D721Med (cell line): ENCODE measurements around the gene RNF144A.

Experiments
- DNase-seq: peaks from one replicate; pipeline ENCODE4 v3.0.0; 2011; ENCODE audit warnings: low spot score; ENCODE audit not compliant: insufficient read length
- FAIRE-seq: peaks from 2 replicates; lab custom pipeline; 2011; peaks lifted over from hg19 to GRCh38; lab: Jason Lieb, UNC
- TF ChIP-seq, protein P1 (sequence below): IDR thresholded peaks from 2 replicates; pipeline ENCODE4 v1.5.1; 2012; ENCODE audit warnings: mild to moderate bottlenecking, control low read depth; ENCODE audit not compliant: insufficient read depth; ENCODE audit errors: missing control alignments

RNF144A gene

DNA sequence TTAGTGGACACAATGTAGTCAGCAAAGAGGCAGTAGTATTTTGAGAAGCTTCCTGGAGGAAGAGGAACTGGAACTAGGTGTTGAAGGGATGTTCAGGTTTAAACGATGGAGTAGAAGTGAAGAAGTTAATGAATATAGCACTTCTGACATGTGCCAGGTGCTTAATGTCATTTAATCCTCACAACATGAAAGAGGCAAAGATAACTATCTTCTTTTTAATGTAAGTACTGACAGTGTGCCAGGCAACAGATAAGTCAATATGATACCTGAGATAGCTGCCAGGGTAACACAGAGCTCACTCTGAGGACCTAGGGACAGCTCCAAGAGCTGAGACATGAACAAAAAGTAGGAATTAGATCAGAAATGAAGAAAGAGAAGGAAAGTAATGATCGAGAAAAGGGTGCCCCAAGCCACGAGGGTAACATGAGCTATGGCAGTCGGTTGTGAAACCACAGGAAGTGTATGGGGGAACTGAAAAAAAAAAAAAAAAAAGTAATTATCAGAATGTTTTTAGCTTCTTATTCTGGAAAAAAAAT lies 140.7 kb downstream of the RNF144A start:
- no peak for DNase-seq
- TF ChIP-seq, protein P1, sequence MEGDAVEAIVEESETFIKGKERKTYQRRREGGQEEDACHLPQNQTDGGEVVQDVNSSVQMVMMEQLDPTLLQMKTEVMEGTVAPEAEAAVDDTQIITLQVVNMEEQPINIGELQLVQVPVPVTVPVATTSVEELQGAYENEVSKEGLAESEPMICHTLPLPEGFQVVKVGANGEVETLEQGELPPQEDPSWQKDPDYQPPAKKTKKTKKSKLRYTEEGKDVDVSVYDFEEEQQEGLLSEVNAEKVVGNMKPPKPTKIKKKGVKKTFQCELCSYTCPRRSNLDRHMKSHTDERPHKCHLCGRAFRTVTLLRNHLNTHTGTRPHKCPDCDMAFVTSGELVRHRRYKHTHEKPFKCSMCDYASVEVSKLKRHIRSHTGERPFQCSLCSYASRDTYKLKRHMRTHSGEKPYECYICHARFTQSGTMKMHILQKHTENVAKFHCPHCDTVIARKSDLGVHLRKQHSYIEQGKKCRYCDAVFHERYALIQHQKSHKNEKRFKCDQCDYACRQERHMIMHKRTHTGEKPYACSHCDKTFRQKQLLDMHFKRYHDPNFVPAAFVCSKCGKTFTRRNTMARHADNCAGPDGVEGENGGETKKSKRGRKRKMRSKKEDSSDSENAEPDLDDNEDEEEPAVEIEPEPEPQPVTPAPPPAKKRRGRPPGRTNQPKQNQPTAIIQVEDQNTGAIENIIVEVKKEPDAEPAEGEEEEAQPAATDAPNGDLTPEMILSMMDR: no peak
- no peak for FAIRE-seq

DNA sequence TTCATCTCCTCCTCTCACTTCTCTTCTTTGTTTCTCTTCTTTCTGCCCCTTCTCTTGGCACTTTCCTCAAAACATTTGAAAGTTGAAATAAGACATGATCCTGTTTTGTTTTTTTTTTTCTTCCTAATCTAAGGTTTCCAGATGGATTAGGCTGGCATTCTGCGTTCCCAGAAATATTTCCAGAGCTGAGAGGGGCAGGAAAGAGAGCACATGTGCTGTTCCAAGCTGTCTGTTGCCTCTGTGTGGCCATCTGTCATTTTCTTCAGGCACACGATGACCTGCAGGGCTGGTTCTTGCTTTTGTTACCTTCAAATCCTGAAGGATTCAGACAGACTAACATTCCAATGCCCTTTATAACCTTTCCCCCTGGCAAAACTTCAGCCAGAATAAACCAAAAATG lies 142.9 kb downstream of the RNF144A start:
- no peak for DNase-seq
- FAIRE-seq: no peak
- TF ChIP-seq, protein P1: no peak

DNA sequence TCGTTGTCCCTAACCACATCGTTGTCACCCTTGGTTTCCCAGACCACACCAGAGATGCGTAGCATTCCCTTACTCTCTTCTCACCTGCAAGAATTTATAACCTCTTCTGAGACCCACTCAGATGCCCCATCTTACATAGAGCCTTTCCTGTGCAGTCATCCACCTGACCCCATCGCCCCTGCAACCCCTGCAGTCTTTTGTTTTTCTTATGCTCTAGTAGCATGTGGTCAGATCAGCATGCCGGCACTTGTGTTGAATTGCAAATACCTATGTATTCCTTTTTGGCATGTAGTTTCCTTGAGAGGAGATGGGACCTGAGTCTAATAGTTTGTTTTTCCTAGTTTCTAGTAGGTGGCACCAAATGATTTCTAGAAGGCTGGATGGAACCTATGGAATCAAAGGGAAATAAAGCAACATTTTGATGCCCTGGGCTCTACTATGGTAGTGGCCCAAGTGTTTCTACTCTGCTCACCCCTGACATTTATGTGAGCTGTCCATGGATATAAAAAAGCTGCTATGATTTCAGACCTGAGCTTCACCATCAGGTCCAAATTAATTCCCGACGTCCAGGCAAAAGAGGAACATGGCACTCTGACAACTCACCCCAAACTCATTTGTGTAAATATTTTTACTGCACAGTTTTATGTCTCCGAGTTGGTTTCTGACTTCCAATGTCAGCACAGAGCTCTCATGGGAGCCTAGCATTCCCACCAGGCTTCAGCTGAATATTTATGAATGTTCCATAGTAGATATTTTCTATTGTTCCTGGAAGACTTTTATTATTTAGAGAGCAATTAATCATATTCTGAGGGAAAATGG lies 143.6 kb downstream of the RNF144A start:
- no peak for DNase-seq
- FAIRE-seq: no peak
- TF ChIP-seq, protein P1: no peak

DNA sequence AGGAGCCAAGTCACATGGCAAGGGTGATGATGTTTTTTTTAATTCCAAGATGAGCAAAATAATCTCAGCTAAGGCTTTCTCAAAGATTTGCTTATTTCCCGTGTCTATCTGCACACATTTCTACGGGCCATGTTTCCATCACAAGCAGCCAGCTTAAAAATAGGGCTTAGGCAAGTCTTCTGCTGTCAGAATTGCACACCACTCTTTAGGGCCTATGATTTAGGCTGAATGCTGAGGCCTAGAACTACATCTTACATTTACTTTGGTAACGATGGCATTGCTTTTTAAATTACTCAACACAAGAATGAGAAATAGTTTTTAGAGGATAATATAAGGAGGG lies 144.2 kb downstream of the RNF144A start:
- DNase-seq (no peak), FAIRE-seq (no peak)
- TF ChIP-seq, protein P1: no peak

DNA sequence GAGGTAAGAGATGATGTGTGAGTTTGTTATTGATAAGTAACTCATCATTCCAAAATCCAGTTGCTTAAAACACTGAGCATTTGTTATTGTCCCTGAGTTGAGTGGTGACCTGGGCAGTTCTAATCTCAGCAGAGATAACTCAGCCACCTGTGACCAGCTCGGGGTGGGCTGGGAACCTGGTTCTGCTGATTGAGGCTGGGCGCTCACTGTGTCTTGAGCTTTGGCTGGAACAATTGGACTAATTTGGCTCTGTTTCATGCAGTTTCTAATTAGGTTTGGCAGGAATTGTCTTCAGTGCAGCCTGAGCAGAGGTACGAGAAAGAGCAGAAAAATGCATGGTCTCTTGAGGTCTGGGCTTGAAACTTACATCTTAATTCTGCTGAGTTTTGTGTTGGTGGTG lies 144.7 kb downstream of the RNF144A start:
- DNase-seq (no peak), FAIRE-seq (no peak)
- TF ChIP-seq, protein P1: no peak

DNA sequence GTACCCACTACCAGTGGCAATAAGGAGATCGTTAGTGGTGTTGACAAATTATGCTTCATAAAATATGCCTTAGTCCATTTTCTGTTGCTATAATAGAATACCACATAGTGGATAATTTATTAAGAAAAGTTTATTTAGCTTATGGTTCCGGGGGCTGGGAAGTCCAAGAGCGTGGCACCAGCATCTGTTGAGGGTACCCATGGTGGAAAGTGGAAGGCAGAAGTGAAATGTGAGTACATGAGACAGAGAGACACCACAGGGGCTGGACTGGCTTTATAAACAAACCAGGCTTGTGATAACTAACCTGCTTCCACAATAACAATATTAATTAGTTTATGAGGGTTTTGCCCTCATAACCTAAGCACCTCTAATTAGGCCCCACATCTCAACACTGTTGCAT lies 146.6 kb downstream of the RNF144A start:
- DNase-seq: no peak
- no peak for FAIRE-seq
- TF ChIP-seq, protein P1: no peak

DNA sequence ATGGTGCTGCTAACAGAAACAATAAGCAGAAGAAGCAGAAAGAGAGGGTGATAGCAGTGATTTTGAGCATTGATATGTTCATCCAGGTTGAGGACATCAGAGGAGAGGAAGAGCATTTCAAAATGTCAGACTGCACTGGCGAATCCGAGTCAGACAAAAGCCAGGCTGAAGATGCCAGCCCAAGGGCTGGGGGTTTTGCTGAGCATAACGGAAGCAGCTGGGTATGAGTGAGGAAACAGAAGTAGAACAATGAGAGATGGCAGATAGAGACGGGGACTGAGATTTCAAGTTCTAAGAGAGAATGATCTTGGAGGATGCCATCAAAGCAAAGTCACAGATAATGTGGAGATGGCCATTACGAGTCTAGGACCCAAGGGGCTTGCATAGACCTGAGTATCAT lies 151.2 kb downstream of the RNF144A start:
- DNase-seq (no peak), FAIRE-seq (no peak)
- TF ChIP-seq, protein P1: no peak
